HG03571 (cell line): ENCODE data around the gene XBP1.
"Not testable (repeated sequence)": the region's sequence is repeated elsewhere in the genome, so short reads cannot be mapped to it uniquely, and the experiment has no call there.

Experiments used
- ATAC-seq: cut with Tn5 transposase; IDR thresholded peaks from one replicate; pipeline ENCODE4 v1.9.1; 2021; ENCODE audit not compliant: unreplicated experiment

The XBP1 gene

DNA sequence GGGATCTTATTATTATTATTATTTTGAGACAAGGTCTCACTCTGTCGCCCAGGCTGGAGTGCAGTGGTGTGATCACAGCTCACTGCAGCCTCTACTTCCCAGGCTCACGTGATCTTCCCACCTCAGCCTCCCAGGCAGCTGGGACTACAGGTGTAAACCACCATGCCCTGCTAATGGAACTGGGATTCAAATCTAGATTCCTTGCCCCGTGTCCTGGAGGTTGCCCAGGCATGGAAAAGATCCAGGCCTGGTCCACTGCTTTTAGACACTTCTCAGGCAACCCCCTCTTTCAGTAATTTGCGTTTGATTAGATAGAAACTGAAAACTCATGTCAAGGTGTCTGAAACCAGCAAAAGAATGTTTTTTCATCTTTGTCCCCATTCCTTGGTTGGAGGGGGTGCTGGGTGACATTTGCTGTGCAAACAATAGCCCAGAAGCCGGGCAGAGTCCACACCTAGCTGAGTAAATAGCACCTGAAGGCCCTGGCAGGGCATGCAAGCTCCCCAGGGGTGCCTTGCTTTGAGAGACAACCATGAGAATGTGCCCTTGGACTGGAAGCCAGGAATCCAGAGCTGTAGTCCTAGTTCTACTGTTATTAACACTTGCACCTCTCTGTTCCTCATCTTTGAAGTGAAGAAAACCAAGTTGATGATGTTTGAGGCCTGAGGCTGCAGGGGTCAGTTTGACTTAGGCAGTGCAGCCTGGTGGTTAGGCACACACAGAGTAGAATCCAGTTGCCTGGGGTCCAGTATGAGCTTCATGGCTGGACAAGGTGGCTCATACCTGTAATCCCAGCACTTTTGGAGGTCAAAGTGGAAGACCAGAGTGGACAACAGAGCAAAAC, 19.1 kb upstream of the XBP1 start:
- no peak for ATAC-seq

DNA sequence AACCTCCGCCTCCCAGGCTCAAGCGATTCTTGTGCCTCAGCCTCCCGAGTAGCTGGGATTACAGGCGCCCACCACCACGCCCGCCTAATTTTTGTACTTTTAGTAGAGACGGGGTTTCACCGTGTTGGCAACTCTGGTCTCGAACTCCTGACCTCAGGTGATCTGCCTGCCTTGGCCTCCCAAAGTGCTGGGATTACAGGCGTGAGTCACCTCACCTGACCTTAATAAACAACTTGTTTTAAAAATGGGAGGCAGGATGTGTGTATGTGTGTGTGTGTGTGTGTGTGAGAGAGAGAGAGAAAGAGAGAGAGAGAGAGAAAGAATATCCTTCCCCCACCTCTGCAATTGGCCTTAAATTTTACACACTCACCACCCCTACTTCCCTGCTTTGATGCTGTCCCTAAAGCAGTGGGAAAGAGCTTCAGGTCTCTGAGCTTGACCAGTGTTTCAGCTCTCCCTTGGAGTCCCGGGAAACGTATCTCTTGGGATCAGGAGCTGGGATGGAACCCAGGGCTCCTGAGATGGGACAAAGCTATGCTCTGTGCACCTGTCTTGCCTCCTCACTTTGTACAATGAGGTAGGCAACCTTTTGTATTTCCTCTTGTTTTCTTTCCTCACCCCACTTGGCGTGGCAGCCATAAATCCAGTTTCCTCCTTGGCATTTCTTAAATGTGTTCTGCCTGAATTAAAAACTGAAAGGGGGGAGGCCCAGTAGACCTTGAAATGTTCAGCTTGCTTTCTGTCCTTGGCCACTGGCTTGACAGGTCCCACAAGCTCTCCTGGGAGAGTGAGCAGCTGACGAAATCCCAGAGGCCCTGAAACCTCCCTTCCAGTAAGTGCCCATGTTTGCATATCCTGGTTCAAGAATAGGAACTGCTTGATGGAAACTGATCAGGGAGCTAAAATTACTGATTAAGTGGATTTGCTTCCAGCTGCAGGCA, 17.8 kb upstream of the XBP1 start:
- ATAC-seq: no peak

DNA sequence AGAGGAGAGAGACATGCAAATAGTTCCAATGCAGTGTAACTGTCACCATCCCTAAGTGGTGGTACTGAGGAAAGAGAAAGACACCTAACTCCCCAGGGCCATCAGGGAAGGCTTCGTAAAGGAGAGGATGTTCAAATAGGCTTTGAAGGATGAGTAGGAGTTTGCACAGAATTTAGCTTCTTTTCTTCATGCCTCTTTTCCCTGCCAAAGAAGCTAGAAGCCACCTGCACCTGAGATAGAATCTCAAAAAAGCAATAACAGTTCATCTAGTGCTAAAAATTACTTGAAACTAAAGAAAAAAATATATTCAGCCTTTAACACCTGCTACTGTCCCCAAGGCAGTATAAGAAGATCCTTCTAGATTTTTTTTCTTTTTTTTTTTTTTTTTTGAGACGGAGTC, 16.7 kb upstream of the XBP1 start:
- ATAC-seq: no peak

- ATAC-seq: no peak
Measured at GRCh38 chr22:28815729-28816128, 15.4 kb upstream of the XBP1 start.

GRCh38 chr22:28815111-28815510, 14.7 kb upstream of the XBP1 start:
- no peak for ATAC-seq

GRCh38 chr22:28813772-28814518, 13.6 kb upstream of the XBP1 start:
- no peak for ATAC-seq

DNA sequence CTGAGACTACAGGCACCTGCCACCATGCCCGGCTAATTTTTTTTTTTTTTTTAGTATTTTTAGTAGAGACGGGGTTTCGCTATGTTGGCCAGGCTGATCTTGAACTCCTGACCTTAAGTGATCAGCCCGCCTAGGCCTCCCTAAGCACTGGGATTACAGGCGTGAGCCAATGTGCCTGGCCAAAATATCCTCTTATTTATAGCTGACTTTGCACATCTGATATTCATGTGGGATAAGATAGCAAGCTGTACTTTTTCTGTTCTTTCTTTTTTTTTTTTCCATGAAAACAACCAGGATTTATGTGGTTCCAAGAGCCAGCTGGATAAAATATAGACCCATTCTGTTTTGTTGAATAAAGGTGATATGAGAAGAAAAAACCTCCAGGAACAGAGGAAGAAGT, 12.1 kb upstream of the XBP1 start:
- ATAC-seq: no peak

GRCh38 chr22:28810821-28811491, 10.6 kb upstream of the XBP1 start:
- no peak for ATAC-seq

- no peak for ATAC-seq
Measured at GRCh38 chr22:28808716-28809355, 8.5 kb upstream of the XBP1 start.

GRCh38 chr22:28805426-28805825, 5.1 kb upstream of the XBP1 start:
- not testable (repeated sequence) for ATAC-seq

- ATAC-seq: no peak
Measured at GRCh38 chr22:28802595-28803123, 2.3 kb upstream of the XBP1 start.

- ATAC-seq: no peak
Measured at GRCh38 chr22:28801845-28802594, 1.7 kb upstream of the XBP1 start.

DNA sequence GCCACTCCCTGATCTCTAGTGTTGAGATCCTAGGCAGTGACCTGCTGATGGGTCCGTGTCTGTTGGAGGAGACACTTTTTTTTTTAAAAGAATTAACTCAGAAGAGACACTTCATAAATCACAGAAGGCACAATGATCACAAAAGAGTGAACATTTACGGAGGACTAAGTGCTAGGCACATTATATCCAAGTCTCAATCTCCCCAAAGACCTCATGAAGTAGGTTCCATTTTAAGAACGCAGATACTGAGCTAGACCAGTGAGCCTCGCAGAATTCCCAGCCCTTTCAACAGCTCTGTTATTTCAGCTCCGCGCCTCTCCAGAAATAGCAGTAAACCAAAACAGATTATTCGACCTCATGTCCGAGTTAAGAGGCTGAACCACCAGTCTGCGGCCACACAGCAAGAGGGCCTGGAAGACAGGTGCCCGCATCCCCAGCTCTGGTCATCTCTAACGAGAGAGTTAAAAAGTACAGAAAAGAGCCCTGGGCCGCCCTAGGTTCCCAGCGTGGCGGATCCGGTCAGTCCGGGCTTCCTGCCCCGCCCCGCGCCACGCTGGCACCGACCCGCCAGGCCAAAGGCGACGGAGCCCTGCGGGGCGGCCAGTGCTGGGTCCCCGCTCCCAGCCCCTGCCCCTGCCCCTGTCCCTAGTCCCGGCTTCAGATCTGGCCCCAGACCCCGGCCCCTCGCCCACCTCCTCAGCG, 612 bp downstream of the XBP1 start:
- peak; percentile 34 for ATAC-seq

- ATAC-seq: no peak
Measured at GRCh38 chr22:28798810-28799605, 1.4 kb downstream of the XBP1 start.

DNA sequence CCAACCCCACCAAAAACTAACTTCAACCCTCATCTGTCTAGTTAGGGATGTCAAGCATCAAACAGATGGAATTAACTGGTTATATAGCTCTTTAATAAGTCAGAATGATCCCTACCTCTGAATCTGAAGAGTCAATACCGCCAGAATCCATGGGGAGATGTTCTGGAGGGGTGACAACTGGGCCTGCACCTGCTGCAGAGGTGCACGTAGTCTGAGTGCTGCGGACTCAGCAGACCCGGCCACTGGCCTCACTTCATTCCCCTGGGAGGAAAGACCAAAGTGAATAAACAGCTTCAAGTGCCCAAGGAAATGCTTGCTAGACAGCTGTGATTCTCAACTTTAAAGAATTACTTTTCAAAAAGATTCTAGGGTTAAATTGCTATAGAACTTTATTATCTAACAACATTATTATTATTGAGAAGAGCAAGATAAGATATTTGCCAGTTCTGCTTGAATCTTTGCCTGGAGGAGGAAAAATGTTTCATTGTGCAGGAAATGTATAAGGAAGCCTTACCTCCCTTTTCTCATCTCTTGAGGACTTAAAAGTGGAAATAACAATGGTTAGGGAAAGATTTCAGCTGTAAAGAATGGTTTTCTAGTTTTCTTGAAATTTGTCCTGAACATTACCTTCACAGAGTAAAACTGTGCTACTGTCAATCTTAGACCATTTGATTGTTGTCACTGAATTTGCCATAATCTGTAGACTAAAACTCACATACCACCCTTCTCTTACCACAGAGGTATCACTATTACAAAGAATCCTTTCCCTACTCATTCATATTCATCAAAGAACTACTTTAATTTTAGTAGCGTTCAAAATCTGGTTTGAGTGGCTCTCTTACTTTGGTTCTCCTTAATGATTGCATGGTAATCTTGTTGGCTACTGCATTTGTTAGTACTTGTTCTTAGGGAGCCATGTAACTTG, 4.2 kb downstream of the XBP1 start:
- ATAC-seq: no peak

- no peak for ATAC-seq
Measured at GRCh38 chr22:28795071-28795693, 5.2 kb downstream of the XBP1 start.
